ENCODE results near the gene GPR146.
"Not testable (repeated sequence)": the region's sequence is repeated elsewhere in the genome, so short reads cannot be mapped to it uniquely, and the experiment has no call there.

GPR146 gene

DNA sequence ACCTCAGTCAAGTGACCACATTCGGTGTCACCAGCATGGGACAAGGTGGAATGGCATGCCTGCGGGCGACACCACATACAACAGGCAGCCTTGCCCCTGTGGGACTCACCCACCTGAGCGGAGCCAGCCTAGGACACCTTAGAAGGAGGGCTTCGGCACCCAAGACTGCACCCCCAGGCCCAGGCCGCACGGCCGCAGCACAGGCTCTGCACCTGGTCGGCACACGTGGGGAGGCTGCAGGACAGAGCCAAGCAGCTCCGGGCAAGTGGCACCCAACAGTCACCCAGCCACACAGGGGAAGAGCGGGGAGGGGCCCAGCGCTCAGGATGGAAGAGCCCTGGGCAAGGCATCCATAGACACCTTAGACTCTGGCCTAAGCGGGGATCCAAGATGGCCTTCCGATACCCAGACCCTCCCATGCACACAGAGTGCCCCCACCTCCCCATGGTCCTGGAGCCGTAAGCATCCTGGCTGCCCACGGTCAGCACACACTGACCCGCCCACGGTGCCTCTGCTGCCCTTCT is 27.4 kb downstream of the GPR146 start:
- DNase-seq (ENCODE audit: low read depth) = no peak
- H3K4me3 ChIP-seq (ENCODE audit: low read depth, low read length) = no peak overlapping the region
- TF ChIP-seq, protein P1, sequence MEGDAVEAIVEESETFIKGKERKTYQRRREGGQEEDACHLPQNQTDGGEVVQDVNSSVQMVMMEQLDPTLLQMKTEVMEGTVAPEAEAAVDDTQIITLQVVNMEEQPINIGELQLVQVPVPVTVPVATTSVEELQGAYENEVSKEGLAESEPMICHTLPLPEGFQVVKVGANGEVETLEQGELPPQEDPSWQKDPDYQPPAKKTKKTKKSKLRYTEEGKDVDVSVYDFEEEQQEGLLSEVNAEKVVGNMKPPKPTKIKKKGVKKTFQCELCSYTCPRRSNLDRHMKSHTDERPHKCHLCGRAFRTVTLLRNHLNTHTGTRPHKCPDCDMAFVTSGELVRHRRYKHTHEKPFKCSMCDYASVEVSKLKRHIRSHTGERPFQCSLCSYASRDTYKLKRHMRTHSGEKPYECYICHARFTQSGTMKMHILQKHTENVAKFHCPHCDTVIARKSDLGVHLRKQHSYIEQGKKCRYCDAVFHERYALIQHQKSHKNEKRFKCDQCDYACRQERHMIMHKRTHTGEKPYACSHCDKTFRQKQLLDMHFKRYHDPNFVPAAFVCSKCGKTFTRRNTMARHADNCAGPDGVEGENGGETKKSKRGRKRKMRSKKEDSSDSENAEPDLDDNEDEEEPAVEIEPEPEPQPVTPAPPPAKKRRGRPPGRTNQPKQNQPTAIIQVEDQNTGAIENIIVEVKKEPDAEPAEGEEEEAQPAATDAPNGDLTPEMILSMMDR (conservative IDR thresholded peaks at IDR 0.05; ENCODE audit: low read depth, low read length) = no peak

- TF ChIP-seq, protein P1 (conservative IDR thresholded peaks at IDR 0.05; ENCODE audit: low read depth, low read length) = no peak
Measured at GRCh38 chr7:1073142-1073977, 29.0 kb downstream of the GPR146 start.

DNA sequence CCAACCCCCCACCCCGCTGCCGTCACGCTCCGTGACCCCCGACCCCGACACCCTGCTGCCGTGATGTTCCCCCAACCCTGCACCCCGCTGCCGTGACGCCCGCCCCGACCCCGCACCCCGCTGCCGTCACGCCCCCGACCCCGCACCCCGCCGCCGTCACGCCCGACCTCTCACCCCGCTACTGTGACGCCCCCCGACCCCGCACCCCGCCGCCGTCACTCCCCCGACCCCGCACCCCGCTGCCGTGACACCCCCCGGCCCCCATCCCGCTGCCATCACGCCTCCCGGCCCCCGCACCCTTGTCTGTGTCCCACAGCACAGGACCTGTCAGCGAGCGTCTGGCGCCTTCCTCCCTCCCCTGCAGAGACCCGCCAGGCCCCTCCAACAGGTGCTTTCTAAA is 29.7 kb downstream of the GPR146 start:
- not testable (repeated sequence) for DNase-seq (ENCODE audit: low read depth); H3K4me3 ChIP-seq (ENCODE audit: low read depth, low read length)

More at GRCh38 chr7:1073142-1073977, 29.0 kb downstream of the GPR146 start:
- no peak overlapping the region for H3K4me3 ChIP-seq (ENCODE audit: low read depth, low read length)
- DNase-seq (ENCODE audit: low read depth) = no peak

DNA sequence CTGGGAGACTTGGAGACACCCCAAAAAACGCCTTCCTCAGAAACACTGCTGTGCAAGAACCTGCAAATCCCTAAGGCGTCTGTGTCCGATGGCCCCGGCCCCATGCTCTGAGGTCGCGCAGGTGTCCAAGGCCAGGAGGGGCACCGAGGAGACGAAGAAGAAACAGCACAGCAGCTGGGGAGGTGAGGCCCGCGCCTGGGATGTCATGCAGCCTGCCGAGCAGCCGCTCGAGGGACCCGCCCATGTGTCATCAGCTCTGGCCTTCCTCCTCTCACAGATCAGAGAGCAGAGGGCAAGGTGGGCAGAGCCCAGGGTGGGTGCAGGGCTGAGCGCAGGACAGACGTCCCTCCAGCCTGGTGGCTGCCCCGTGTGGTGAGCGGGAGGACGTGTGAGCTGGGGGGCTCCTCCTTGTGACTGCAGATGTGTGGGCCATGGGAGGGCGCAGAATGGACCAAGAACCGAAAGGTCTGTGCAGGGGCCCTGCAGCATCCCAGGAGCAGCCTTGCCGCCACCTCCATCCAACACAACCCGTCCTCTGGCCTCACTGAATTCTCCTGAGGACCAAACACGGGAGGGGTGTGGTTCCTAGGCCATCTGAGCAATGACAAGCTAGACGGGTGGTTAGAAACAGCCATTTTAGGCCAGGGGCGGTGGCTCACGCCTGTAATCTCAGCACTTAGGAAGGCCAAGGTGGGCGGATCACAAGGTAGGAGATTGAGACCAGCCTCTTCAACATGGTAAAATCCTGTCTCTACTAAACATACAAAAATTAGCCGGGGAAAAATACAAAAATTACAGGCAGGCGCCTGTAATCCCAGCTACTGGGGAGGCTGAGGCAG is 30.5 kb downstream of the GPR146 start:
- TF ChIP-seq, protein P1 (conservative IDR thresholded peaks at IDR 0.05; ENCODE audit: low read depth, low read length) = no peak
- no peak overlapping the region for H3K4me3 ChIP-seq (ENCODE audit: low read depth, low read length)
- DNase-seq (ENCODE audit: low read depth) = no peak

DNA sequence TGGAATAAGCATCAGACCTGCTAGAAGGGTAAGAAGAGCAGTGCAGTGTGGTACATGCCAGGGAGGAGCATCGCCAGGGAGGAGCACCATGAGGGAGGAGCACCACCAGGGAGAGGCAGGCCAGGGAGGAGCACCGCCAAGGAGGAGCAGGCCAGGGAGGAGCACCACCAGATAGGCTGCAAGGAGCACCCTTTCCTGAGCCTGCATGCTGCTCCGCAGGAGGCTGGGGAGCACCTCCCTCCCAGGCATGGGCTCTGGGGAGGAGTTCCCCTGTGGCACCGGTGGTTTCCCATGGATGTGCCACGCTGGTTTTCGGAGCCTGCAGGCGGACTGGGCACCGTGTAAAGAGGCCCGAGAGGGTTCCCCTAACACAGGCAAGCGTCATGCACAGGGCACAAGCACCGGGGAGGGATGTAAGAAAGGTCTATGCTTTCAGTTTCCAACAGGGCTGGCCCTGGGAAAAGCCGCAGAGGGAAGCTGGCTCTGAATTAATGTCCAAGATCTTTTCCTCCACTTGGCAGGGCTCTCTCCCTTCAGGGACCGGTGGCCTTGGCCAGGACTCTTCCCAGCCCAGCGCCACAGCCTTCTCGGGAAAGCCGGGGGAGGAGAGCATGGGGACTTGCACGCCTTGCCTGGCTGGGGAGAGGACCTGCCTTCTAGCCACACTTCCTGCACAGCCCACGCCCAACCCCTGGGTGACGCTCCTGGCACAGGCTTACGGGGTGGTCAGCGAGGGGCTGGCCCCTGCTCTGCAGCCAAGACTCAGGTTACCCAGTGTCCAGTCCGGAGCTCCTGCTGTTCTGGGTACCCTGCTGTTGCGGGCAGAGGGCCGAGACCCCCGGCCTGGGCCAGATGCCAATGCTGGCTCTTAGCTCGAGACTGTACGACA is 32.1 kb downstream of the GPR146 start:
- DNase-seq (ENCODE audit: low read depth) = no peak
- H3K4me3 ChIP-seq (ENCODE audit: low read depth, low read length) = no peak overlapping the region
- TF ChIP-seq, protein P1 (conservative IDR thresholded peaks at IDR 0.05; ENCODE audit: low read depth, low read length) = no peak

GRCh38 chr7:1078519-1078918 is 34.2 kb downstream of the GPR146 start:
- TF ChIP-seq, protein P1 (conservative IDR thresholded peaks at IDR 0.05; ENCODE audit: low read depth, low read length) = no peak

More at GRCh38 chr7:1078519-1078918, 34.2 kb downstream of the GPR146 start:
- H3K4me3 ChIP-seq (ENCODE audit: low read depth, low read length) = no peak overlapping the region
- DNase-seq (ENCODE audit: low read depth) = no peak
